ENCODE results near the gene ARL2.

- TF ChIP-seq CTCF (conservative IDR thresholded peaks at IDR 0.05; ENCODE audit: low read depth, low read length) (no peak), EZH2phosphoT487 (IDR thresholded peaks at IDR 0.05; ENCODE audit: borderline replicate concordance, low read length) (no peak)
Measured at GRCh38 chr11:65053827-65054508, 40.0 kb downstream of the ARL2 start.

Measured in PC-3 (cell line).